Measurements from ENCODE around the gene CDH23. TPM values are rescaled to one million over a fixed set of nuclear protein-coding genes. Genes with fewer than 3 reads are reported as not detected.

The CDH23 gene
- total RNA-seq, 1 donor from 2014 or later = under 0.01 TPM

- DNase-seq = no peak
Observed at GRCh38 chr10:71606257-71607081, 209.7 kb downstream of the CDH23 start.

GRCh38 chr10:71607082-71607443, 210.3 kb downstream of the CDH23 start:
- DNase-seq = no peak

GRCh38 chr10:71608819-71609768, 212.4 kb downstream of the CDH23 start:
- DNase-seq = peak; percentile 81

DNA sequence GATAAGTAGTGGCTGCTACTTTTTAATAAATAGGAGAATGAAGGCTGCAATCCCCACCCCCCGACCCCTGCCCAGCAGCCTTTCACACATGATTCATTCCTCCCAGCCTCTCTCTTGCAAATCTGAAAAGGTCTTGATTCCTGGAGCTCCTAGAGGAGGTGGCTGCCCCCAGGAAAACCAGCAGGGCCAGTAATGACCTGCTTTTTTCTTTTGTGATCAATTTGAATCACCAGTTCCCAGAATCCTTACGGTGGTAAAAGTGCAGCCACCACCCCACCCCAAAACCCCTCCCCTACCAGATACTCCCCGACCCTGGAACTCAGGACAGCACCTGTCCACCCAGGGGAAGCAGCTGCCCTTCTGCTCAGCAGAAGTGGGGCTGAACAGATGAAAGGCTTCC, 213.9 kb downstream of the CDH23 start:
- no peak for DNase-seq

GRCh38 chr10:71611131-71611530, 214.4 kb downstream of the CDH23 start:
- no peak for DNase-seq

- no peak for DNase-seq
Observed at GRCh38 chr10:71611709-71612422, 215.1 kb downstream of the CDH23 start.

DNA sequence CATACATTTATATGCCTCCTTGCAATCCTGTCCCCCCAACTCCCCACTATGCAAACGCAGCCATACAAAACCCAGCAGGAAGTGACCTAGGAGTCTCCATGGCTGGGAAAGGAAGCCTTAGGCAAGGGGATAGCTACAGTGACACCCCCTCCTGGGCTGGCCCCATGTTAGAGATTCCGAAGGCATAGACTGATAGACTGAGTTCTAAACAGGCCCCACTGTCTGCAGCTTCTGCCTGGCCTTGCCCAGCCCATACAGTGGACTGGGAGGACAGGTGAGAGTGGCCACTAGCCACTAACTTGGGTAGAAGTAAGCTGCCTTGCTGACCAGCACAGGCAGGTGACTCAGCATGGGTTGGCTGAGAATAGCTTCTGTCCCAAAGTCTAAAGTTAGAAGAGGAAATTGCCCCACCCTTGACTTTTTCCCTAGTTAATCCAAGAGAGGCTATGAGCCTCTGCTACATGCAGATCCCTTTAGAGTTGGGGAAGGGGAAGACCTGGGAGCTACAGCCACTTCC, 216.6 kb downstream of the CDH23 start:
- DNase-seq = peak; percentile 4

GRCh38 chr10:71613877-71614276, 217.2 kb downstream of the CDH23 start:
- DNase-seq = no peak

DNA sequence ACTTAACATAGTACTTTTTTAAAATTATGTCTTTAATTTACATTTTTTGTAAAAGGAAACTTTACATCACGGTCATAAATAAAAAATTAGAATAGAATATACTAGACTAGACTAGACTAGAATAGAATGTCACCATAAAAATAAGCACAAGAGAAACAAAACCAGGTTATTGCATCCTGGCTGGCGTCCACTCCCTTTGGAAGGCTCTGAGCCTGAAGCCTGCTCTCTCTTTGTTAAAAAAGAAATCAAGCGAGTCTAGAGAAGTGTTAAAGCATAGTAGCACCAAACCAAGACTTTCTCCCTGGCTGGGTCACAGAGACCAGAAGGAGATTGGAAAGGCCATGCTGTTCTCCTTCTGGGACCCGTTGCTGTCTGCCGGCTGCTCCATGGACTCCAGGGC, 218.2 kb downstream of the CDH23 start:
- DNase-seq = no peak

- DNase-seq = no peak
Observed at GRCh38 chr10:71615538-71616329, 219.0 kb downstream of the CDH23 start.

GRCh38 chr10:71616817-71617654, 220.3 kb downstream of the CDH23 start:
- no peak for DNase-seq

- DNase-seq = no peak
Observed at GRCh38 chr10:71618176-71618575, 221.5 kb downstream of the CDH23 start.

- no peak for DNase-seq
Observed at GRCh38 chr10:71618598-71618997, 221.9 kb downstream of the CDH23 start.

DNA sequence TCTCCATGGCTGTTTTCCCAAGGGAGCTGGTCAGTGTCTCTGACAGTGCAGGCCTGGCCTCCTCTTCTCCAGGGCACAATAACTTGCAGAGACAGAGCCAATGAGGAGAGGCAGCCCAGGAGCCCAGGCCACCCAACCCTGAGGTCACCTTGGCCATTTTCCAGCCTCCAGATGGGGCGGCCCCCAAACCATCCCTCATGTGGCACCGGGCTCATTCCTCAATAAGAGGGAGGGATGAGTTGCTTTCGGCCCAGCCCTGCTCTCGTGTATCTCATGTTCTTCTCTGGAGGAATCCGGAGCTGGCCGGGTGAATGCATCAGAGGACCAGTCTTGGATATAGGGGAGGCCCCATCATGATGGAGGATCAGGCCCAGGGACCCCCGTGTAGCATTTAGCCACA, 223.9 kb downstream of the CDH23 start:
- no peak for DNase-seq

DNA sequence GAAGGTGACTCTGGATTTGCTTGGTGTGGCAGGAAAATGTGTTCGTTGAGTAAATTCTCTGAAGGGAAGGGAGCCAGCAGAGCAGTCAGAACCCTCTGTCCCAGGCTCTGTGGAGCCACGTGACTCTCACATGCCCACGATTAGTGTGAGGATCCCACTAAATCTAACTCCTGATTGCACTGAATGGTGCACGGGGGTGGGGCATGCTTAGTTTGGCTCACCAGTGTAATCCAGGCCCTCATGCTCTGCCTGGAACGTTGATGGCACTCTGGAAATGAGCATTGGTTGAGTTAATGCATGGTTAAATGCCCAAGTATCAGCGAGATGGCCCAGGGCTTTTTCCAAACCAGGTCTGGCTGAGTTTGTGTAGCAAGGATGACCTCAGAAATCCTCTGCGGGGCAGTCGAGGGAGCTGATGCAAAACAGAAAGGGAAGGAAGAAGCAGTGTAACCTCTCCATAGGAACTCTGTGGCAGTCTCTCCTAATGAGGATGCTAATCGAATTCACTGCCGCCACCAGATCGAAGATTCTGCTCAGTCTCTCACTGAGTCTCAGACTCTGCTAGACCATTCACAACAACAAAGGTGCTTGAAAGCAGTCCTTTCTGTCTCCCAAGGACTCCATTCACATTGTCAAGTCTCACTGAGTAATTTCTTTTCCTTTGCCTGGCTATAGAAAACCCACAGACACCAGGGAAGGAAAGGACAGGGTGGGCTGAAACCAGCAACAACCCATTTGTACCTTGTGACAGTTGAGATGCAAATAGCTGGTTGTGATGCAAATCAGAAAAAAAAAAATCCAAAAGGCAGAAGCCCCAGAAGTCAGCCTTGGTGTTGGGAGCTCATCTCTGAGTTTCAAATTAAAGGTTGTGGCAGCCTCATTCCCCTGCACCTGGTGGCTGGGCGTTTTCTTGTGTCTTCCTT, 224.8 kb downstream of the CDH23 start:
- DNase-seq = no peak

DNA sequence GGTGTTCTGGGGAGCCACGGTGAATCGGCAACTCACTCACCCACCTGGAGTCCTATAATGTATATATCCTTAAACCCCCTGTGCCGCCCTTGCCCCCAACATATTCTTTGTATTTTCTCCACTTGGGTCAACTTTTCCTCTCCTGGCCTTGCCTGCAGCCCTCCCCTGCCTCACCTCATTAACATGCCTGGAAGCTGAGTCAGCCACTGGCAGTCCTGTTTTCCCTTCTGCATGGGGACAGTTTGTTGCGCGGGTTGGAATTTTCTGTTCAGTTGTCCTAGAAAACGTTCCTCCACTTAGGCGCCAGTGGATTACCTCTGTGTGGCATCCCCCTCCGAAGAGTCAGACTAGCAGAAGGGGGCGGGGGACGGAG, 225.4 kb downstream of the CDH23 start:
- DNase-seq = peak; percentile 64

DNA sequence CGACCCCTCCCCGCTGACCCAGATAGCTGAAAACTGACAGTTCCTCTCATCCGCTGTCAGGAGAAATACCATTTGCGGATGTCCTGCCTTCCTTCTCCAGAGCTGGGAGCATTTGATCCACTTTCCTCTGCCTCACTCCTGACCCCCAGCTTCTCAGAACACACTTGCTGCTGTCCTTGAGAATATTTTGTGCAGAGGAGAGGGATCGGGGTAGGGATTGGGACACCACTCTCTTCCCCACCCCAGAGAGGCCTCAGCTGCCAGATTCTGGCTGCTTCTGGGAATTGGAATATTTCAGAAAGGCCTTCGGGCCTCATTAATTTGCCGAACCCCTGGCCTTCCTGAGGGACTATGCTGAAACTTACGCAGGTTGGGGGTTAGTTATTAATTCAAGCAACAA, 225.9 kb downstream of the CDH23 start:
- peak; percentile 7 for DNase-seq

DNA sequence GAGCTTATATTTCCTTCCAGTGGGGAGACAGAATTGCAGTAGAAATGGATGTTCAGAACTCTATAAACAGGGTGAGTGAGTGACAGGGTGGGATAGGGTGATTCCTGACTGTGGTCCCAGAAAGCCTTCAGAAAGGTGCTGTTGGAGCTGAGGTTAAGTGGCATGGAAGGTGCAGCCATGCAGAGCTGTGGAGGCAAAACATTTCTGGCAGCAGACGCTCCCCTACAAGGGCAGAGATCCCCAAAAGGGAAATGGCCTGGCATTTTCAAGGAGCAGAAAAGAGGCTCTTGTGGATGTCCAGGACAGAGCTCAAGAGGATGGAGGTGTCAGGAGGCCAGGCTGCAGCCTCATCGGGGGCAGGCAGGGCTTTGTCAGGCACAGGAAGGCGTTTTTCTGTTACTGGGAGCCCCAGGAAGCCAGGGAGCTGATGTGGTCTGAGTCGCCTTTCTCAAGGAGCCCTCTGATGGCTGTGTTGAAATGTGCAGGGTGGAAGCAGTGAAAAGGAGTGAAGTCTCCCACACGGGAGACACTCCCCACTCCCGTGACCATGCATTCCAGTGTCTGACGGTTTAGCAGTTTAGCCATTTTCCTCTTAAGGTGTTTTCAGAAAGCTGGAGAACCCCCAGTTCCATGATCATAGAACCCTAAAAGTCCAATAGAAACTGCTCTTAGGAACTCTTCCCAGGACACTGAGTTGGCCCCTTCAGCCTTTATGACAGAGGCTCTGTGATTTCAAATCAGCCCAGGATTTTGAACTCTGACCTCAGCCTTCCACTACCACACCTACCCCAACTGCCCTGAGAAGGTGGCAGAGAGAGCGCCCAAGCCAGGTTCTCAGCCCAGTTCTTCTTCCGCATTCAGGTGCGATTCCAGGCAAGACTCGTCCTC, 226.6 kb downstream of the CDH23 start:
- DNase-seq = peak; percentile 66

DNA sequence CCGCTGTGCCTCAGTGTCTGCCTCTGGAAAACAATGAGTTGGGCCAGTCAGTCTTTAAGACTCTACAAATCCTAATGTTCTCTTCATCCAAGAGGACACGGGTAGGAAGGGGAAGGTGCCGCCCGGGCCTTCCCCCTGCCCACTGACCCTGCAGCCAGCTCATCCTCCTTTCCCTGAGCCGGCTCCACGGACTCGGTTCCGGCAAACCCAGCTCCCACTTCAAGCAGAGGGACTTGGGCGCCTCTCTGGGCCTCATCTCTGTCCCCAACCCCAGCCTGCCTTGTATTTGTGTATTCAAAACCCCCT, 227.2 kb downstream of the CDH23 start:
- DNase-seq = no peak
